ENCODE results near the gene HES1. TPM values are rescaled to one million over a fixed set of nuclear protein-coding genes. Genes with fewer than 3 reads are reported as not detected.

HES1 gene
- total RNA-seq, 2 donors from 2014 or later = 29.3 to 60.5 TPM

DNA sequence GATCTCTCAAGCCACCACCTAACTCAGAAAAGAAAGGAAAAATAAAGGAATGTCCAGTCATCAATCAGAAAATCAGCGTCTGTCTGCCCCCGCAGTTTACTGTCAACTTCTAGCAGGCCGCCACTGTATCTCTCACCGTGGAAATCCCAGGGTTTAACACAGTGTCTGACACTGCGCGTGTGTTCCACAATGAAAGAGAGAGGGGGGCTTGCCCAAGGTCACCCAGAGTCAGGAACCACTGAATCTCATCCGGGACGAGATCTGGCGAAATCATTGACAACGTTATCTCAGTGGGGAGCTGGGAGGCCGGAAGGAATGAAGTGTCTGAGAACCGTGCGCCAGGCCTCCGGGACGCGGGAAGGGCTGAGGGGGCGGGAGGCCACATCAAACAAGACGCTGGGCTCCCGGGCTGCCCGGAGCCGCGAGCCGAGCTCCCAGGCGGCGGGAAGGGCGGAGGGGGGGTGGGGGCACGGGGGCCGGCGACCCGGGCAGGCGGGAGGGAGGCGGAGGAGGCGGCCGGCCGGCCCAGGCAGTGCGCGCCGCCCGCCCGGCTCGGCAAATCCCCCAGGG is 2.2 kb upstream of the HES1 start:
- H3K27me3 ChIP-seq (replicated peaks; ENCODE audit: insufficient read depth) = no peaks in the 10 kb centered on the region
- no peaks in the 10 kb centered on the region for H3K9me3 ChIP-seq
- peak; percentile 56 for DNase-seq (ENCODE audit: low spot score)
- H3K36me3 ChIP-seq = no peaks in the 10 kb centered on the region
- TF ChIP-seq CTCF (IDR thresholded peaks at IDR 0.05) = no peak
- peak overlapping the region; percentile 68 to 85 for H3K27ac ChIP-seq
- peak; percentile 0 for ATAC-seq (ENCODE audit: insufficient number of reproducible peaks, low FRiP score, low read depth)
- H3K4me1 ChIP-seq (ENCODE audit: control insufficient read depth in 1 of 2, low read depth in 2 of 2) = peaks cover 22 to 58% of the 10 kb centered on the region in 2 donors
- H3K4me3 ChIP-seq = peak overlapping the region; percentile 67

DNA sequence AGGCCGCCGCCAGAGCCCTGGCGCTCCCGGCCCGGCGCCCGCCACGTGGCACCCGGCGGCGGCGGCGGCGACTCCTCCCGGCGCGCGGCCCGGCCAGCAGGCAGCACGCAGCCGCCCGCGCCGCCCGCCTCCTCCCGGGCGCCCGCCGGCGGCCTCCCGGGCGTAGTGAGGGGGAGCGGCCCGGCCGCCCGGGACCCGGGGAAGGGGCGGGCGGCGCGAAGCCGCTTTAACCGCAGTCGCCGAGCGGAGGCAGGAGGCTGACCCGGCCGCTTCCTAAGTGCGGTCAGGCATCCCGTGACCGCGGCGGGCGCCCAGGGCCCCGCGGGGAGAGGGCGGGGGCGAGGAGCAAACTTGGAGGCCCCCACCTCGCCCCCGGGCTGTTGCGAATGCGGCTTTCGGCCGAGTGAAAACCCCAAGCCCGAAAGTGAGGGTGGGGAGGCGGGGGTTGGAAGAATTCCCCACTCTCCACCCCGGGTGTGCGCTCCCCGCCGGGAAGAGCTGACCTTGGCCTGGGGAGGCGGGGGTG is 1.7 kb upstream of the HES1 start:
- Histone ChIP-seq H3K9me3 (no peaks in the 10 kb centered on the region), H3K4me1 (ENCODE audit: control insufficient read depth in 1 of 2, low read depth in 2 of 2) (peaks cover 22 to 63% of the 10 kb centered on the region in 2 donors), H3K27ac (peak overlapping the region; percentile 90 to 97), H3K36me3 (no peaks in the 10 kb centered on the region), H3K27me3 (replicated peaks; ENCODE audit: insufficient read depth) (no peaks in the 10 kb centered on the region), H3K4me3 (peak overlapping the region; percentile 80)
- peak; percentile 6 for ATAC-seq (ENCODE audit: insufficient number of reproducible peaks, low FRiP score, low read depth)
- TF ChIP-seq CTCF (IDR thresholded peaks at IDR 0.05) = no peak
- no peak for DNase-seq (ENCODE audit: low spot score)

- ATAC-seq (ENCODE audit: insufficient number of reproducible peaks, low FRiP score, low read depth) = peak; percentile 53
- Histone ChIP-seq H3K36me3 (no peaks in the 10 kb centered on the region), H3K27me3 (replicated peaks; ENCODE audit: insufficient read depth) (no peaks in the 10 kb centered on the region), H3K4me3 (peak overlapping the region; percentile 80), H3K9me3 (no peaks in the 10 kb centered on the region), H3K27ac (peak overlapping the region; percentile 90 to 97), H3K4me1 (ENCODE audit: control insufficient read depth in 1 of 2, low read depth in 2 of 2) (peaks cover 17 to 63% of the 10 kb centered on the region in 2 donors)
- DNase-seq (ENCODE audit: low spot score) = peak; percentile 76
- no peak for TF ChIP-seq CTCF (IDR thresholded peaks at IDR 0.05)
Observed at GRCh38 chr3:194134757-194135515, 1.0 kb upstream of the HES1 start.

GRCh38 chr3:194135516-194135805 is 487 bp upstream of the HES1 start:
- peak overlapping the region; percentile 90 to 97 for H3K27ac ChIP-seq
- TF ChIP-seq CTCF (IDR thresholded peaks at IDR 0.05) = no peak
- no peaks in the 10 kb centered on the region for H3K9me3 ChIP-seq
- H3K36me3 ChIP-seq = no peaks in the 10 kb centered on the region
- H3K27me3 ChIP-seq (replicated peaks; ENCODE audit: insufficient read depth) = no peaks in the 10 kb centered on the region
- DNase-seq (ENCODE audit: low spot score) (no peak), ATAC-seq (ENCODE audit: insufficient number of reproducible peaks, low FRiP score, low read depth) (no peak)
- peaks cover 12 to 63% of the 10 kb centered on the region in 2 donors for H3K4me1 ChIP-seq (ENCODE audit: control insufficient read depth in 1 of 2, low read depth in 2 of 2)
- peak overlapping the region; percentile 80 for H3K4me3 ChIP-seq

GRCh38 chr3:194136519-194137007 is 615 bp downstream of the HES1 start:
- Histone ChIP-seq H3K36me3 (no peaks in the 10 kb centered on the region), H3K9me3 (no peaks in the 10 kb centered on the region), H3K27me3 (replicated peaks; ENCODE audit: insufficient read depth) (no peaks in the 10 kb centered on the region), H3K4me1 (ENCODE audit: control insufficient read depth in 1 of 2, low read depth in 2 of 2) (peaks cover 8 to 56% of the 10 kb centered on the region in 2 donors), H3K27ac (peak overlapping the region; percentile 96 to 97), H3K4me3 (peak overlapping the region; percentile 80)
- DNase-seq (ENCODE audit: low spot score) = no peak
- TF ChIP-seq CTCF (IDR thresholded peaks at IDR 0.05) = no peak
- no peak for ATAC-seq (ENCODE audit: insufficient number of reproducible peaks, low FRiP score, low read depth)
